ENCODE data around the gene SLC25A4. TPM values are rescaled to one million over a fixed set of nuclear protein-coding genes. Genes with fewer than 3 reads are reported as not detected.

Gene SLC25A4
- total RNA-seq, 1 experiment from 2014 or later: 40.2 TPM

- ChIA-PET CTCF (interaction anchor here (1.1 kb wide), 1 partner anchor 34 kb away, joined by 5 read pairs; no protein-coding TSS in a partner anchor), POLR2A (no interaction called here)
- Mint-ChIP-seq H3K4me1 (peaks cover 19% of the 10 kb centered on the region), H3K27me3 (ENCODE audit: low read depth) (no peaks in the 10 kb centered on the region), H3K27ac (peak overlapping the region; percentile 69; the same call in 1 of the 2 replicates), H3K36me3 (peaks cover 27% of the 10 kb centered on the region), H3K4me3 (no peak overlapping the region), H3K9me3 (no peaks in the 10 kb centered on the region)
- DNase-seq (ENCODE audit: low spot score): no peak
- ATAC-seq: no peak; the same call in 1 of the 2 replicates
- no peak for TF ChIP-seq MYBL2 (CRISPR knock-in tag; IDR thresholded peaks at IDR 0.05)
- TF ChIP-seq GABPB1 (CRISPR knock-in tag; IDR thresholded peaks at IDR 0.05): no peak
- TF ChIP-seq ZBTB43 (CRISPR knock-in tag; IDR thresholded peaks at IDR 0.05): no peak
- no peak for TF ChIP-seq ATF6 (CRISPR knock-in tag; IDR thresholded peaks at IDR 0.05)
- no peak for TF ChIP-seq MLX (CRISPR knock-in tag; IDR thresholded peaks at IDR 0.05)
- TF ChIP-seq CREB1 (CRISPR knock-in tag; IDR thresholded peaks at IDR 0.05): no peak
- TF ChIP-seq FOXP4 (CRISPR knock-in tag; IDR thresholded peaks at IDR 0.05): no peak
- TF ChIP-seq JAZF1 (CRISPR knock-in tag; IDR thresholded peaks at IDR 0.05): no peak
- no peak for TF ChIP-seq ETV6 (CRISPR knock-in tag; IDR thresholded peaks at IDR 0.05)
- TF ChIP-seq NFYB (CRISPR knock-in tag; conservative IDR thresholded peaks at IDR 0.05; ENCODE audit: low read depth): no peak
- no peak for TF ChIP-seq ZNF532 (CRISPR knock-in tag; IDR thresholded peaks at IDR 0.05; ENCODE audit: borderline replicate concordance)
- no peak for TF ChIP-seq E2F1 (CRISPR knock-in tag; IDR thresholded peaks at IDR 0.05)
- no peak for TF ChIP-seq GTF2I (CRISPR knock-in tag; conservative IDR thresholded peaks at IDR 0.05)
- no peak for TF ChIP-seq ZNF263 (CRISPR knock-in tag; IDR thresholded peaks at IDR 0.05; ENCODE audit: low read depth)
- TF ChIP-seq ZNF512 (CRISPR knock-in tag; IDR thresholded peaks at IDR 0.05; ENCODE audit: borderline replicate concordance): no peak
- TF ChIP-seq KAT7 (CRISPR knock-in tag; IDR thresholded peaks at IDR 0.05; ENCODE audit: borderline replicate concordance): no peak
- no peak for TF ChIP-seq NFATC4 (CRISPR knock-in tag; IDR thresholded peaks at IDR 0.05)
These were observed 6.3 kb downstream of the SLC25A4 start for GRCh38 chr4:185149392-185149791.

Data from WTC11 (cell line).